HFF-Myc (cell line): ENCODE results near the gene KRTAP10-11.

Source experiments
- DNase-seq: peaks from one replicate; pipeline ENCODE4 v3.0.0-alpha.2; 2011; ENCODE audit warnings: low read depth; ENCODE audit errors: extremely low read depth
- H3K4me3 ChIP-seq: replicated peaks from 2 replicates; pipeline ENCODE4 v1.5.1; 2011; ENCODE audit warnings: low read depth, mild to moderate bottlenecking, control low read depth, low read length
- CTCF ChIP-seq: IDR thresholded peaks from 2 replicates; pipeline ENCODE4 v1.5.1; 2012; ENCODE audit warnings: mild to moderate bottlenecking, low read depth, low read length, control low read depth; ENCODE audit errors: missing control alignments

The KRTAP10-11 gene

GRCh38 chr21:44653123-44653522 lies 6.9 kb downstream of the KRTAP10-11 start:
- TF ChIP-seq CTCF = no peak
- no peak for DNase-seq
- H3K4me3 ChIP-seq = no peak overlapping the region

- DNase-seq = no peak
- H3K4me3 ChIP-seq = no peak overlapping the region
- no peak for TF ChIP-seq CTCF
These were observed 7.7 kb downstream of the KRTAP10-11 start for GRCh38 chr21:44653656-44654575.

GRCh38 chr21:44654576-44655175 lies 8.5 kb downstream of the KRTAP10-11 start, which contains the start of gene KRTAP12-4:
Gene KRTAP12-4 (minus strand): TSS chr21:44654659. CDS start chr21:44654614, 45 bp downstream.
- no peak within 1 kb of the TSS for H3K4me3 ChIP-seq
- no peak for DNase-seq
- TF ChIP-seq CTCF = no peak

- DNase-seq = no peak
- no peak for TF ChIP-seq CTCF
- H3K4me3 ChIP-seq = no peak overlapping the region
These were observed 10.7 kb downstream of the KRTAP10-11 start for GRCh38 chr21:44656868-44657267.

GRCh38 chr21:44657635-44658540 lies 11.7 kb downstream of the KRTAP10-11 start, which contains the start of gene KRTAP12-3:
Gene KRTAP12-3 (plus strand): TSS chr21:44657932. CDS start chr21:44657980, 48 bp downstream.
- no peak for TF ChIP-seq CTCF
- no peak within 1 kb of the TSS for H3K4me3 ChIP-seq
- DNase-seq = no peak

- no peak for DNase-seq
These were observed 12.3 kb downstream of the KRTAP10-11 start for GRCh38 chr21:44658541-44658910.

More at GRCh38 chr21:44658541-44658910, 12.3 kb downstream of the KRTAP10-11 start:
- H3K4me3 ChIP-seq = no peak overlapping the region
- no peak for TF ChIP-seq CTCF
